ENCODE measurements around the gene SLC8A1.

DNA sequence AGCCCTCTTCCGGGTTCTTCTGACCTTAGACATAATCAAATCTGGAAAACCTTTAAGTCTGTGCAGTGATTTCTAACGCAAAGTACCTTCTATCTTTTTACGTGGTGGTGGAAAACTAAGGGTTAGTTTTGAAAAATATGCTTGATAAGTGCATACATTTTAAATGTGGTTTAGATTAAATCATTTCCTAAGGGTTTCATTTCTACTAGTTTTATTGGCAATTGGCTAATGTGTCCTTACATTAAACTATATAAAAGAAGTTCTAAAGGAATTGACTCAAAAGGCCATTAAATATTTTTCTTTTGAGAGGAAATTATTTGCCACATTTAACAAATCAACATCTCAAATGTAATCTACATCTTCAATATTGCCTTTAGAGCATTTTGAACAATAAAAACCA lies 404.5 kb downstream of the SLC8A1 start:
- no peak for TF ChIP-seq REXO4 (CRISPR knock-in tag; IDR thresholded peaks at IDR 0.05; ENCODE audit: borderline replicate concordance)
- no peak for TF ChIP-seq CTCF (CRISPR knock-in tag; IDR thresholded peaks at IDR 0.05)
- no peak for TF ChIP-seq ZSCAN31 (CRISPR knock-in tag; IDR thresholded peaks at IDR 0.05; ENCODE audit: low read depth)
- no peak for TF ChIP-seq ZNF407 (CRISPR knock-in tag; IDR thresholded peaks at IDR 0.05; ENCODE audit: not compliant biosample characterization)
- no peak for TF ChIP-seq MLLT10 (CRISPR knock-in tag; IDR thresholded peaks at IDR 0.05)
- TF ChIP-seq CC2D1A (CRISPR knock-in tag; IDR thresholded peaks at IDR 0.05) = no peak
- no peak for TF ChIP-seq POLR2AphosphoS5 (IDR thresholded peaks at IDR 0.05; ENCODE audit: low read depth, low read length)
- no peak for TF ChIP-seq ZNF143 (CRISPR knock-in tag; IDR thresholded peaks at IDR 0.05)
- no peak for TF ChIP-seq CHD2 (IDR thresholded peaks at IDR 0.05; ENCODE audit: low read depth, low read length)
- no peak for TF ChIP-seq BCLAF1 (IDR thresholded peaks at IDR 0.05)
- TF ChIP-seq ZNF615 (CRISPR knock-in tag; IDR thresholded peaks at IDR 0.05; ENCODE audit: borderline replicate concordance) = no peak
- no peak for TF ChIP-seq MTF2 (CRISPR knock-in tag; IDR thresholded peaks at IDR 0.05; ENCODE audit: borderline replicate concordance)
- no peak for TF ChIP-seq RNF219 (CRISPR knock-in tag; IDR thresholded peaks at IDR 0.05)
- no peak for TF ChIP-seq ZMYM4 (CRISPR knock-in tag; IDR thresholded peaks at IDR 0.05)
